CD4-positive, alpha-beta T cell treated with Interleukin-12 subunit alpha and Interleukin-12 subunit beta, for 1 hour (primary cell): Measurements from ENCODE around the gene GFPT2.

ENCODE experiments used
- DNase-seq: peaks from one replicate; pipeline ENCODE4 v3.0.0-alpha.2; 2020

The GFPT2 gene

DNA sequence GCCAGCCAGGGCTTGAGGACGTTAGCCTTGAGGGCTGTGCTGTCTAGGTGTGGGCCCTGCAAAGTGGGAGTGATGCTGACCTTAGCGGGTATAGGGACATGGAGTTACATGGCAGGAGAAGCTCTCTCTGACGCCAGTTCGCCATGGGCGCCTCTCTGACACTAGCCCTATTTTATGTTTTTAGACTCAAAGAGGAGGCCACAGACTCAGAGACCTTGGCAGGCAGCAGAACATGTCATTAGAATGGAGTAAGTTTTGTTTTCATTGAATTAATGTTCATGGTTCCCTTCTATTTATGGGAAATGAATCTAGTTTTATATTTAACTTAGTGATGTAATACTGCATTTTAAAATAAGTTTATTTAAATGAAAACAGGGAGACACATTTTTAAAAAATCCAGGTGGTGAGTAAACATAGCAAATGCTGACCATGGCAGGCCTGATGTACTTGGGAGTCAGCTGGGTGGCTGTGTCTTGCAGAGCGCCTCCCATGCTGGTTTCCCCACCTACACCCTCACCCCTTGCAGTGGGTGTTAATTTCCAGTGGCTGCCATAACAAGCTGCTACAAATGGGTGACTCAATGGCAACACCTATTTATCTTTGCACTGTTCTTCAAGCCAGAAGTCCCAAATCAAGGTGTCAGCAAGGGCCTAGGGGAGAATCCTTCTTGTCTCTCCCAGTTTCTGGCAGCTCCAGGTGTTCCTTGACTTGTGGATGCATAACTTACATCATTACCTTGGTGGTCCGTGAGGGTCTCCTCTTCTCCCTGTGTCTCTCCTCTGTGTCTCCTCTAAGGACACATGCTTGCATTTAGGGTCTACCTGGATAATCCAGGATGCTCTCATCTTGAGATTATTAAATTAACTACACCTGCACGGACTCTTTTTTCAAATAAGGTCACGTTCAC, 25.6 kb upstream of the GFPT2 start:
- no peak for DNase-seq

GRCh38 chr5:180377556-180378197, 24.5 kb upstream of the GFPT2 start:
- no peak for DNase-seq

GRCh38 chr5:180376511-180376910, 23.4 kb upstream of the GFPT2 start:
- DNase-seq, result no peak

- DNase-seq, result no peak
These were observed 22.8 kb upstream of the GFPT2 start for GRCh38 chr5:180375955-180376354.

GRCh38 chr5:180375291-180375690, 22.2 kb upstream of the GFPT2 start:
- DNase-seq, result no peak

- DNase-seq, result no peak
These were observed 20.7 kb upstream of the GFPT2 start for GRCh38 chr5:180373870-180374269.

DNA sequence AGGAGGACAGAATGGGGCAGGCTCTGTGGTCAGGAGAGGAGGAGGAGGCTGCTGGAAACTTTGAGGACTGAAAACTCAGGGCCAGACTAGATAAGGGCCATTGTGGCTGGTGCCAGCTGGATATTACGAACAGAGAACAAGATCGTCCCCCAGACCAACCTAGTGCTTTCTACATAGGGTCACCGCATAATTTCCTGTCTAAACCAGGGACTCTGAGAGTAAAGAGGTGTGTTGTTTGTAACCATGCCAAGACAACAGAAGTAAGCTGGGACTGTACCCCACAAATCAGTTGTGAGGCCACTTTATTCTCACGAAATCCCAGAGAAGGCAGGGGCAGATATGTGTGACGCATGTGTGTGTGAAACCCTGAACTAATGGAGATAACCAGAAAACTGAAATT, 20.3 kb upstream of the GFPT2 start:
- DNase-seq, result no peak

GRCh38 chr5:180371949-180372348, 18.8 kb upstream of the GFPT2 start:
- DNase-seq, result no peak

DNA sequence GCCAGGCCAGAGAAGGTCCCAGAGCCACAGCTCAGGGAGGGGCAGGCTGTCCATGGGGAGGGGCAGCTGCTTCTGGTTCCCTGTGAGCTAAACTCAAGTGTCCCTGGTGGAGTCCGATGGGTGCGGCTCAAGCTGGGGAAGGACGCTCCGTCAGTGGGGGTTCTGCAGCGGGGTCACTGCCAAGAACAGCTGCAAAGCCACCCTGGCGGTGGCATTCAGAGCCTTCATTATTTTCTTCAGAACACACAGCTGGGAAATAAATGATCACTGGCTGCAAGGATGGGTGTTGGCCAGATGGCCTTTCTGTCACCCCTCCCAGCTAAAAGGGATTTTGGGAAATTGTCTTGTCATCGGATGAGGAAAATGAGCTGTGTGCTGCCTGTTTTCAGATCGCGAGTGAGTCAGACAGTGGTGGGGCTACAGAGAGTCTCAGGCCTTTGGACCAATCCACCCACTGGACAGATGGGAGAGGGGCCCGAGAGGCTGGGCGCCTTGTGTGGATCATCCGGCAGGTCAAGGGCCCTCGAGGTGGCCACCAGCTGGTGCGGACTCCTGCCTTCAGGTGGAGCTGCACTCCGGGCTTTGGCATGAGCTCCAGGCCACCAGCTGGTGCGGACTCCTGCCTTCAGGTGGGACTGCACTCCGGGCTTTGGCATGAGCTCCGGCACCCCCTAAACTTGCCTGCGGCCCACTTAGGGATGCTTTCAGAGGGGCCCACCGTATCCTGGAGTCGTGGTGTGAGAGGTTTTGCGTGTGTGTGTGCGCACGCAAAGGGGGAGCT, 17.9 kb upstream of the GFPT2 start:
- no peak for DNase-seq

DNA sequence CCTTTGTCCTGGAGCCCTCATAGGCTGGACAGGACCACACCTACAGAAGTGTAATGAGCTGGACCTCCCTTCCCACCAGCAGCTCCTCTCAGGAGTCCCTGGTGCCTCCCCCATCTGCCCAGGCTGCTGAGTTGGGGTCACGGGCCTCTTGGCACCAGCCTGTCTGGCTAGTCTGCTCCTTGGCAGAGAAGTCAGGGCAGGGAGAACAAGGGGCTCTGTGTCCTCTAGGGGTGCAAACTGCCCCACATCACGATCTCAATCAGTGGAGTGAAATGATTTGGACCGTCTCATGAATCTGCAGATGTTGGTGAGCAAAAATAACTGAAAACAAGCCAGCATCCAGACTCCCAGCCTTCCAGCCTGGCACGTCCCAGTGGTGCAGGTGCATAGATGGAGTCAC, 14.9 kb upstream of the GFPT2 start:
- no peak for DNase-seq

- DNase-seq, result peak; percentile 37
These were observed 14.2 kb upstream of the GFPT2 start for GRCh38 chr5:180367300-180367699.

DNA sequence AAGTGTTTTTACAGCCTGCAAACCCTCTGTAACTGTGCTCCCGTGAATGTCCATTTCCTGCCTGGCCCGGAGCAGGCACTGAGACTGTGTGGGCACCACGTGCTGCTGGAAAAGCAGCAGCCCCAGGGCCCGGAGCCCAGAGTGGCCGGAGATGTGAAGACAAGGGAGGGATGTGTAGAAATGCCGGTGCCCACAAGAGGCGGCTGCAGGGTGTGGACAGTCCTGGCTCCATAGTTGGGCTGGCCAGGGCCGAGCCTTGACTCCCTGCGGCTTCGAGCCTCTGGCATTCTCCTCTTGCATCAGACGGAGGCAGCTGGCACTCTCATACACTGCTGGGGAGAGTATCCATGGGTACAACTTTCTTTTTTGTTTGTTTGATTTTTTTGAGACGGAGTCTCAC, 13.2 kb upstream of the GFPT2 start:
- no peak for DNase-seq

GRCh38 chr5:180365829-180366228, 12.7 kb upstream of the GFPT2 start:
- DNase-seq, result no peak

DNA sequence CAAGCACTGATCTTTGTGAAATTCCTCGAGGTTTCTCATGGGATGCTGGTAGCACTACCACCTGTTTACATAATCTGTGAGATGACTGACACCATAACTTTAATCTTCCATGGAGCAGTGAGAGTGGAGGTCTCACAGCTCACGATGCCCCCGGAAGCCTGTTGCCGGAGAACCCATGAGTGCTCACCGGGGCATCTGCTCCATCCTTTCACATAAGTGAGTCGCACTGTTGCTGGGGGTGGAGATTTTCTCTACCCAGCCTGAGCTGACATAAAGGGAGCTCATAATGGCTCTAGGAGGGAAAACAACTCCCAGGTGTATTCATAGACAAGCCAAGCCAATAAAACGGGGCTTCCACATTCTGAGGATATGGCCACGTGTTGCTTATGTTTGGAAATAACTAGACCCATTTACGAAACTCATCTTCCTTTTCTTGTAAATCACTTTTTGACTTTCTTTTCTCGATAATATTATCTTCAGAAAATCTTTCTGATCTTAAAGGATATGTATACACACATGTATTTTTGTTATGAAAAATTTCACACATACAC, 11.2 kb upstream of the GFPT2 start:
- DNase-seq, result no peak

GRCh38 chr5:180360078-180360957, 7.2 kb upstream of the GFPT2 start:
- no peak for DNase-seq

DNA sequence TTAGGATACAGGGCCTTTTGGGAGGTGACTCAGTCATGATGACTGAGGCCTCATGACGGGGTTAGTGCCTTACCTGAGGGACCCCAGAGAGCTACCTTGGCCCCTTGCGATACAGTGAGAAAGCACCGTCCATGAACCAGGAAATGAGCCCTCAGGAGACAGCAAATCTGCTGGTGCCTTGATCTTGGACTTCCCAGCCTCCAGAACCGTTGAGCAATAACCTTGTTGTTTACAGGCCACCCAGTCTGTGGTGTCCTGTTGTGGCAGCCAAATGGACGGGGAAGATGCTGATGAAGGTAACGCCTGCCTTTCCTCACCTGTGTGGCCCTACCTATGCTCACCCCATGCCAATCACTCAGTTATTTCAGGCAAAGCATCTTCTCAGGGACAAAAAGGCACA, 5.6 kb upstream of the GFPT2 start:
- DNase-seq, result no peak

DNA sequence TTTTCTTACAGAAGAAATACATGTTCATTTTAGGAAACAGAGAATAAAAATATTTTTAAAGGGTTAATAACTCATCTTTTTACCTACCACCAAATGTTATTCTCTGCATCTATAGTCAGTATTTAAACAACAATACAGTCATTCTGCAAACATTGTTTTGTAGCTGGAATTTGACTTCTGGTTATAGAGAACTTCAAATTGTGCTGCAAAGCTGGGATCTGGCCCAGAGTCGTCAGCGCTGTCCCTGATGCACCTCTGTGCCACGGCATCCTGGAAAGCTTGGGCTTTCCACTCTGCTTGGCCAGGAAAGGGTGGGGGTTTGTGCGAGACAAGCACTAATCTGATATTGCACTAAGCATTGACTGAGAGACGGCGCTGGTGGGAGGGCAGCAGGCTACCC, 5.0 kb upstream of the GFPT2 start:
- no peak for DNase-seq

- DNase-seq, result no peak
These were observed 1.8 kb upstream of the GFPT2 start for GRCh38 chr5:180354966-180355365.

DNA sequence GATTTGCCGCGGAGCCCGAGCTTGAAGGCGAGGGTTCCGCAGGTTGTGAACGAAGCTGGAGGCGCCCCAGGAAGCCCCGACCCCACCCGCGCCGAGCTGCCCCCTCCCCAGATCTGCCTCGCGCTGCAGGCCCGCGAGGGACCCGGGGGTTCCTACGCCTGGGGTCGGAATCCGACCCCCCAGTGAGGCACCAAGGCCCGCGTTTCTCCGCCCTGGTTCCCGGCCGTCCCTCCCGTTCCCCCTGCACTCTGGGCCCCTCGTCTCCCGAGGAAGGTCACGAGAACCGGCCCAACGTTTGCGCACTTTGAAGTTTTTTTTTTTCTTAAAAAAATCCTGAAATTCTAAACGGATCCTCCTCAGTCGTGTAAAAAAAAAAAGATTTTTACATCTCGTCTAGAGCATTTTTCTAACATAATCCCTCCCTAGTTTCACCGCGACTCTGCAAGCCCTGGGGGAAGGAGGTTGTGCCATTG, 880 bp upstream of the GFPT2 start:
- no peak for DNase-seq

GRCh38 chr5:180352116-180353047, 754 bp downstream of the GFPT2 start:
- DNase-seq, result no peak
